Brain microvascular endothelial cell (primary cell): ENCODE data around the gene CCDC117.

Experiments
- DNase-seq: peaks from one replicate; pipeline ENCODE4 v3.0.0-alpha.2; 2020
- H3K27ac ChIP-seq: fragments of 250-450 bp; sonication (Bioruptor Pico); 2 replicates; pipeline ENCODE4 v1.5.1; 2020; ENCODE audit warnings: mild to moderate bottlenecking, moderate library complexity
- H3K27me3 ChIP-seq: fragments of 250-450 bp; sonication (Bioruptor Pico); replicated peaks from 2 replicates; pipeline ENCODE4 v1.5.1; 2020; ENCODE audit warnings: mild to moderate bottlenecking
- H3K36me3 ChIP-seq: fragments of 250-450 bp; sonication (Bioruptor Pico); replicated peaks from 2 replicates; pipeline ENCODE4 v1.5.1; 2020; ENCODE audit warnings: mild to moderate bottlenecking
- H3K4me3 ChIP-seq: 2 replicates; pipeline ENCODE4 v1.5.1; 2011; ENCODE audit warnings: low read depth, mild to moderate bottlenecking, control low read depth, low read length, moderate library complexity
- in situ Hi-C: cut with HindIII; loops from 2 replicates; pipeline ENCODE4 v1.10.0; 2017; ENCODE audit warnings: low sequenced_read_pairs, low pct_ligation_motif_present
- TF ChIP-seq, protein P1 (sequence below): IDR thresholded peaks from 2 replicates; pipeline ENCODE4 v1.5.1; 2011; ENCODE audit warnings: low read depth, mild to moderate bottlenecking, moderate library complexity, low read length, control low read depth, inconsistent platforms; ENCODE audit errors: missing control alignments

The CCDC117 gene

GRCh38 chr22:28808716-28809355 lies 36.3 kb downstream of the CCDC117 start:
- in situ Hi-C loops: no loop called here

DNA sequence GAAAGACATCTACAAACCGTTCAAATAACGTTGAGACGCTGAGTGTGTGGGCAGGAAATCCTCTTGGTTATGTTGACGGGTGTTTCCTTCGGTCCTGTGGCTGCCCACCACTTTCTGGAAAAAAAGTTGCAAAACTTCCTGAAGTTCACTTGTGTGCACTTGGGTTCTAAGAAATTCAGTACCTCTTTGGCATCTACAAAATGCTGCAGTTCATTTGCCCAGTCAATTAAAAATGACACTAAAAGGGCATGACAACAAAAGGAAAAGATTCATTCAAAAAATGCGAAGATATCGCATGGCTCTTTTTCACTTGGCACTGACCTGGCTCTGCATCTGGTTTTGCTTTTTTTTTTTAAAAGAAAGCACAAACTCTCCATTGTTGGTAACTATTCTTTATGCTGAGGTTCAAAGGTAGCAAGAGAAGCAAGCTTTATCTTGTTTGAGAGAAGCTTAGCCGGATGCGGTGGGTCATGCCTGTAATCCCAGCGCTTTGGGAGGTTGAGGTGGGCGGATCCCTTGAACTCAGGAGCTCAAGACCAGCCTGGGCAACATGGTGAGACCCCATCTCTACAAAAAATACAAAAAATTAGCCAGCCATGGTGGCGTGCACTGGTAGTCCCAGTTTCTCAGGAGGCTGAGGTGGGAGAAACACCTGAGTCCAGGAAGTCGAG lies 38.5 kb downstream of the CCDC117 start:
- TF ChIP-seq, protein P1, sequence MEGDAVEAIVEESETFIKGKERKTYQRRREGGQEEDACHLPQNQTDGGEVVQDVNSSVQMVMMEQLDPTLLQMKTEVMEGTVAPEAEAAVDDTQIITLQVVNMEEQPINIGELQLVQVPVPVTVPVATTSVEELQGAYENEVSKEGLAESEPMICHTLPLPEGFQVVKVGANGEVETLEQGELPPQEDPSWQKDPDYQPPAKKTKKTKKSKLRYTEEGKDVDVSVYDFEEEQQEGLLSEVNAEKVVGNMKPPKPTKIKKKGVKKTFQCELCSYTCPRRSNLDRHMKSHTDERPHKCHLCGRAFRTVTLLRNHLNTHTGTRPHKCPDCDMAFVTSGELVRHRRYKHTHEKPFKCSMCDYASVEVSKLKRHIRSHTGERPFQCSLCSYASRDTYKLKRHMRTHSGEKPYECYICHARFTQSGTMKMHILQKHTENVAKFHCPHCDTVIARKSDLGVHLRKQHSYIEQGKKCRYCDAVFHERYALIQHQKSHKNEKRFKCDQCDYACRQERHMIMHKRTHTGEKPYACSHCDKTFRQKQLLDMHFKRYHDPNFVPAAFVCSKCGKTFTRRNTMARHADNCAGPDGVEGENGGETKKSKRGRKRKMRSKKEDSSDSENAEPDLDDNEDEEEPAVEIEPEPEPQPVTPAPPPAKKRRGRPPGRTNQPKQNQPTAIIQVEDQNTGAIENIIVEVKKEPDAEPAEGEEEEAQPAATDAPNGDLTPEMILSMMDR: no peak
- H3K27me3 ChIP-seq: no peaks in the 10 kb centered on the region
- in situ Hi-C loops: no loop called here
- H3K27ac ChIP-seq: no peak overlapping the region
- no peak overlapping the region for H3K4me3 ChIP-seq
- H3K36me3 ChIP-seq: no peaks in the 10 kb centered on the region
- no peak for DNase-seq

More at GRCh38 chr22:28808716-28809355, 36.3 kb downstream of the CCDC117 start:
- no peak for DNase-seq
- no peak overlapping the region for H3K27ac ChIP-seq
- TF ChIP-seq, protein P1: no peak
- no peak overlapping the region for H3K4me3 ChIP-seq
- no peaks in the 10 kb centered on the region for H3K27me3 ChIP-seq
- H3K36me3 ChIP-seq: no peaks in the 10 kb centered on the region

DNA sequence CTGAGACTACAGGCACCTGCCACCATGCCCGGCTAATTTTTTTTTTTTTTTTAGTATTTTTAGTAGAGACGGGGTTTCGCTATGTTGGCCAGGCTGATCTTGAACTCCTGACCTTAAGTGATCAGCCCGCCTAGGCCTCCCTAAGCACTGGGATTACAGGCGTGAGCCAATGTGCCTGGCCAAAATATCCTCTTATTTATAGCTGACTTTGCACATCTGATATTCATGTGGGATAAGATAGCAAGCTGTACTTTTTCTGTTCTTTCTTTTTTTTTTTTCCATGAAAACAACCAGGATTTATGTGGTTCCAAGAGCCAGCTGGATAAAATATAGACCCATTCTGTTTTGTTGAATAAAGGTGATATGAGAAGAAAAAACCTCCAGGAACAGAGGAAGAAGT lies 40.0 kb downstream of the CCDC117 start:
- no peaks in the 10 kb centered on the region for H3K36me3 ChIP-seq
- TF ChIP-seq, protein P1: no peak
- in situ Hi-C loops: no loop called here
- H3K27me3 ChIP-seq: no peaks in the 10 kb centered on the region
- no peak overlapping the region for H3K27ac ChIP-seq
- H3K4me3 ChIP-seq: no peak overlapping the region
- no peak for DNase-seq

- no peaks in the 10 kb centered on the region for H3K27me3 ChIP-seq
- in situ Hi-C loops: no loop called here
- no peak overlapping the region for H3K4me3 ChIP-seq
- no peak for DNase-seq
- no peak overlapping the region for H3K27ac ChIP-seq
- no peaks in the 10 kb centered on the region for H3K36me3 ChIP-seq
- TF ChIP-seq, protein P1: no peak
These were observed 41.5 kb downstream of the CCDC117 start for GRCh38 chr22:28813772-28814518.

DNA sequence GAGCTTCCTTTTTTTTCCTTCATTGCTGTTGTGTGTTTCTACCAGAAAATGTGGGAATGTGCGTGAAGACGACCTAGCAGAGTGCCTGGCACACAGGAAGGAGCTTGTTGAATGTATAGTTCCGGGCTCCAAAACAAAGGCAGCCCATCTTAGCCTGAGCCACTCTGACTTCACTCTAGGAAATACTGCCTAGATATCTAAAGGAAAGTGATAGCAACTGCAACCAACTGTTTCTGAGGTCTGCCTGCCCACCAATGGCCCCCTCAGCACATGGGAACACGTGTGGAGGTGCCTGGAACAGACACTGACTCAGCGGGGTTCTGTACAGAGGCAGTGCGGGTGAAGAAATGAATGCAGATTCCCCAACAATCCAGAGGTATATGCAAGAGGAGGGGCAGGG lies 42.6 kb downstream of the CCDC117 start:
- Histone ChIP-seq H3K27ac (no peak overlapping the region), H3K4me3 (no peak overlapping the region), H3K36me3 (no peaks in the 10 kb centered on the region), H3K27me3 (no peaks in the 10 kb centered on the region)
- TF ChIP-seq, protein P1: no peak
- in situ Hi-C loops: no loop called here
- DNase-seq: no peak
